ENCODE data around the gene DYNC1H1.

- TF ChIP-seq CTCF (IDR thresholded peaks at IDR 0.05) (no peak), POLR2A (IDR thresholded peaks at IDR 0.05) (no peak)
These were observed 73.3 kb downstream of the DYNC1H1 start for GRCh38 chr14:102037686-102038085.
